ENCODE results near the gene APEH.

DNA sequence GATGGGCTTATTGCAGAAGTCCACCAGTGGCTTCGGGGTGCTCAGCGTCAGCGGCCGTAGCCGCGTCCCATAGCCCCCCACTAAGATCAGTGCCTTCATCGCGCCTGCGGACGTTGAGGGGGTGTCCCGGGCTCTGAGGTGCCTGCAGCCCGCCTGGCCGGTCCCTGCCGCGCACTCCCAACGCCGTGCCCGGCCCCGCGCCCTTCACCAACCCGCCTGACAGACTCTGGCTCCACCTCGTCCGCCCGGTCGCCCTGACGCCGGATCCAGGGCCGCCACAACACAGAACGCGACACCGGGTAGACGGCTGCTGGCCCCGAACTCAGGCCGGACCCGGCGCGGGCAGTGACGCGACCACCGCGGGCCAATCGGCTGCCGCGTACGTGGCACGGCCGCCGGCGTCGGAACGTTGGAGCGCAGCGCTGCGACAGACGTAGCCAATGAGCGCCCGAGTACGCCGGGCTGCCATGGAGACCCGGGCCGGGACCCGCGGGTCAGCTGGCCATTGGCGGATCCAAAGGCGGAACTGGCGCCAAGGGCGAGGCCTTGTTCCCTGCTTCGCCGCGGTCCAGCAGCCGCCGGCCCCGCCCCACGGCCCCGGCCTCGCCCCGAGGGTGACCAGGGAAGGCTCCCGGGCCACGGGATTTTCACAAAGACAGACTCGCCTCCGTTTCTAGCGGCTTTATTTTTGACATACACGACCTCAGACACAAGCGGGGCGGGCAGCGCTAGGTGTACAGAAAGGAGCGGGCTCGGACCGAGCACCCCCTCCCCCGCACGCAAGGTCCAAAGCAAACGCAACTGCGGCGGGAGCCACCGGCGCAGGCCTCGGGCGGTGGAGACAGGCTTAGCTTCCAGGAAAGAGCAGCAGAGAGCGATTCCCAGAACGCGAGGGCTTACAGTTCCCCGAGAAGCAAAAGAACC is 49.7 kb downstream of the APEH start, which contains the start of gene GMPPB:
- TF ChIP-seq, protein P1, sequence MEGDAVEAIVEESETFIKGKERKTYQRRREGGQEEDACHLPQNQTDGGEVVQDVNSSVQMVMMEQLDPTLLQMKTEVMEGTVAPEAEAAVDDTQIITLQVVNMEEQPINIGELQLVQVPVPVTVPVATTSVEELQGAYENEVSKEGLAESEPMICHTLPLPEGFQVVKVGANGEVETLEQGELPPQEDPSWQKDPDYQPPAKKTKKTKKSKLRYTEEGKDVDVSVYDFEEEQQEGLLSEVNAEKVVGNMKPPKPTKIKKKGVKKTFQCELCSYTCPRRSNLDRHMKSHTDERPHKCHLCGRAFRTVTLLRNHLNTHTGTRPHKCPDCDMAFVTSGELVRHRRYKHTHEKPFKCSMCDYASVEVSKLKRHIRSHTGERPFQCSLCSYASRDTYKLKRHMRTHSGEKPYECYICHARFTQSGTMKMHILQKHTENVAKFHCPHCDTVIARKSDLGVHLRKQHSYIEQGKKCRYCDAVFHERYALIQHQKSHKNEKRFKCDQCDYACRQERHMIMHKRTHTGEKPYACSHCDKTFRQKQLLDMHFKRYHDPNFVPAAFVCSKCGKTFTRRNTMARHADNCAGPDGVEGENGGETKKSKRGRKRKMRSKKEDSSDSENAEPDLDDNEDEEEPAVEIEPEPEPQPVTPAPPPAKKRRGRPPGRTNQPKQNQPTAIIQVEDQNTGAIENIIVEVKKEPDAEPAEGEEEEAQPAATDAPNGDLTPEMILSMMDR (IDR thresholded peaks at IDR 0.05 in 2 of 3, conservative IDR thresholded peaks at IDR 0.05 in 1 of 3; ENCODE audit: control insufficient read depth in 2 of 3, extremely low read depth in 1 of 3, insufficient read depth in 1 of 3, low read depth in 3 of 3, low read length in 3 of 3) = no peak
- TF ChIP-seq CEBPB (IDR thresholded peaks at IDR 0.05; ENCODE audit: borderline replicate concordance in 1 of 2, low read depth in 2 of 2, low read length in 2 of 2) (no peak), TCF3 (IDR thresholded peaks at IDR 0.05; ENCODE audit: borderline replicate concordance, insufficient read depth, low read depth, low read length) (0 out of 2 replicates have a peak, but pooled peaks have one; percentile 6), SIN3A (IDR thresholded peaks at IDR 0.05; ENCODE audit: low read depth, low read length) (peak; percentile 88), CHD2 (IDR thresholded peaks at IDR 0.05; ENCODE audit: borderline replicate concordance, low read depth, low read length) (peak; percentile 35; the same call in 1 of the 2 replicates), RCOR1 (conservative IDR thresholded peaks at IDR 0.05; ENCODE audit: low read depth, low read length) (no peak), YBX1 (IDR thresholded peaks at IDR 0.05) (no peak), SMARCA5 (IDR thresholded peaks at IDR 0.05) (peak; percentile 84; the same call in 1 of the 2 replicates), BHLHE40 (IDR thresholded peaks at IDR 0.05; ENCODE audit: borderline replicate concordance in 1 of 2, low read depth in 2 of 2, low read length in 1 of 2) (peak in 1 of 2 experiments; percentile 50; a peak in 1 of 4 replicates)

Measured in GM12878 (cell line).